NT2/D1 (cell line): Measurements from ENCODE around the gene NEGR1.

Experiments
- SUZ12 ChIP-seq: IDR thresholded peaks from 2 replicates; pipeline ENCODE4 v1.6.1; 2011; ENCODE audit not compliant: insufficient read length, insufficient read depth; ENCODE audit errors: extremely low read depth
- ZNF274 ChIP-seq: IDR thresholded peaks from 2 replicates; pipeline ENCODE4 v1.6.1; 2011; ENCODE audit warnings: mild to moderate bottlenecking, low read depth, low read length

DNA sequence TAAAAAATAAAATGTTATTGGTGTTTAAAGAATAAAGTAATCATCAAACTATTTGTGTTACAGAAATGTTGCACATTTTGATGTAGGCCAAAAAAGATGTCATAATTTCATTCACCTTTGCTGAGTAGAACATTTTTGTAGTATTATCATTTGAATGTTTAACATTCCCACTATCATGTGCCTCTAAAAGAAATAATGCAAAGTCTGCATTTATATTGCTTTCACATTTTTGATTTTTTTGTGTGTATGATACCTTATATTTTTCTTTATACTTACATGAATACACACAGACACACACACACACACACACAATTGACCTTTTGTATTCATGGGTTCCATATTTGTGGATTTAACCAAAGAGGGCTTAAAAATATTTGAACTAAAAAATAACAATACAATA, 657.3 kb downstream of the NEGR1 start:
- TF ChIP-seq ZNF274 = no peak
- TF ChIP-seq SUZ12 = no peak
